Natural killer cell (primary cell): ENCODE measurements around the gene LYSMD1. TPM values are rescaled to one million over a fixed set of nuclear protein-coding genes. Genes with fewer than 3 reads are reported as not detected.
A peak's percentile ranks its signal among the peaks of the same experiment; 100 is the strongest.

Source experiments
- ATAC-seq, 3 donors: fragments of 150-1000 bp in 2 of 3; fragments of 200-7000 bp in 1 of 3; cut with Tn5 transposase; 1 replicate in 1 of 3; 2 replicates in 2 of 3; pipeline ENCODE4 v1.10.0; 2021; ENCODE audit warnings: mild to moderate bottlenecking in 2 of 3, moderate library complexity in 2 of 3
- DNase-seq, 2 donors: peaks; one replicate each; pipeline versions ENCODE4 v3.0.0 to v3.0.0-alpha.2; 2013 to 2021; ENCODE audit warnings: mixed read lengths in 1 of 2
- H3K27ac ChIP-seq: one replicate; pipeline ENCODE4 v1.5.1; 2013; ENCODE audit warnings: mild to moderate bottlenecking, low read length
- H3K27me3 ChIP-seq: one replicate; pipeline ENCODE4 v1.6.1; 2013; ENCODE audit warnings: low read length; ENCODE audit not compliant: control insufficient read depth, insufficient read depth
- H3K36me3 ChIP-seq: one replicate; pipeline ENCODE4 v1.6.1; 2013; ENCODE audit warnings: low read length; ENCODE audit not compliant: control insufficient read depth, insufficient read depth
- H3K4me1 ChIP-seq: one replicate; pipeline ENCODE4 v1.6.1; 2013; ENCODE audit warnings: low read length; ENCODE audit not compliant: control insufficient read depth, insufficient read depth
- H3K4me3 ChIP-seq: one replicate; pipeline ENCODE4 v1.5.1; 2013; ENCODE audit warnings: low read length
- H3K9me3 ChIP-seq: one replicate; pipeline ENCODE4 v1.6.1; 2013; ENCODE audit warnings: low read length; ENCODE audit not compliant: control insufficient read depth, insufficient read depth
- H3K27ac Mint-ChIP-seq, 2 donors: one replicate each; pipeline ENCODE4 v1.8.0; 2022; ENCODE audit warnings: mild to moderate bottlenecking in 2 of 2, mixed read lengths in 2 of 2, moderate library complexity in 1 of 2
- H3K27me3 Mint-ChIP-seq, 2 donors: one replicate each; pipeline ENCODE4 v1.8.0; 2022; ENCODE audit warnings: low read depth in 2 of 2, mixed read lengths in 2 of 2
- H3K36me3 Mint-ChIP-seq: one replicate; pipeline ENCODE4 v1.8.0; 2022; ENCODE audit warnings: mixed read lengths
- H3K4me1 Mint-ChIP-seq, 2 donors: one replicate each; pipeline ENCODE4 v1.8.0; 2022; ENCODE audit warnings: mixed read lengths in 2 of 2
- H3K4me3 Mint-ChIP-seq: one replicate; pipeline ENCODE4 v1.8.0; 2022; ENCODE audit warnings: mild to moderate bottlenecking, moderate library complexity, mixed read lengths
- H3K9me3 Mint-ChIP-seq, 2 donors: one replicate each; pipeline ENCODE4 v1.8.0; 2022; ENCODE audit warnings: mixed read lengths in 2 of 2
- CTCF ChIP-seq: fragments of 200-600 bp; IDR thresholded peaks from one replicate; pipeline ENCODE4 v1.8.0; 2022; ENCODE audit warnings: antibody characterized with exemption
- WGBS: methylation state at CpG from one replicate; pipeline ENCODE4 v1.1.7; 2013; ENCODE audit warnings: missing lambda C conversion rate; ENCODE audit not compliant: insufficient coverage; 5-methylcytosine and 5-hydroxymethylcytosine counted together
- intact Hi-C: fragments of 100-400 bp; cut with micrococcal nuclease; formaldehyde crosslinking; loops from one replicate; pipeline ENCODE4 v1.14.2; 2022
- total RNA-seq, 4 donors: library from RNA; stranded (reverse); fragments of 120-200 nt in 1 of 4; gene quantifications; one replicate each; pipeline versions ENCODE4 v1.2.3 to v1.2.4, GENCODE V29; 2013 to 2022

The LYSMD1 gene
- total RNA-seq, 3 donors from 2014 or later (not counting 1 experiment from before 2014, with no cell fraction given), result 1.0 to 1.7 (median 1.2) TPM

- no peak overlapping the region for H3K27ac ChIP-seq
- peak overlapping the region; percentile 53 to 71 for H3K27ac Mint-ChIP-seq
- no peaks in the 10 kb centered on the region for H3K27me3 ChIP-seq
- TF ChIP-seq CTCF, result no peak
- H3K4me1 Mint-ChIP-seq, result peaks cover 12 to 15% of the 10 kb centered on the region in 2 donors
- H3K9me3 Mint-ChIP-seq, result no peaks in the 10 kb centered on the region
- peaks cover 14% of the 10 kb centered on the region for H3K4me1 ChIP-seq
- no peaks in the 10 kb centered on the region for H3K27me3 Mint-ChIP-seq
- H3K9me3 ChIP-seq, result no peaks in the 10 kb centered on the region
- DNase-seq (peak; percentile 63 to 88), ATAC-seq (peak; percentile 93 to 99 (median 99))
- H3K36me3 Mint-ChIP-seq, result no peaks in the 10 kb centered on the region
- intact Hi-C loops, result no loop called here
- peak overlapping the region; percentile 86 for H3K4me3 Mint-ChIP-seq
- WGBS, result 9% methylated on average over 45 of the region's 45 CpGs
- H3K4me3 ChIP-seq, result peak overlapping the region; percentile 17
- H3K36me3 ChIP-seq, result no peaks in the 10 kb centered on the region
Measured at GRCh38 chr1:151130987-151131586, 34.6 kb downstream of the LYSMD1 start.

- peaks cover 14% of the 10 kb centered on the region for H3K4me1 ChIP-seq
- no peak for DNase-seq
- H3K36me3 ChIP-seq, result no peaks in the 10 kb centered on the region
- WGBS, result 91% methylated on average over 6 of the region's 6 CpGs
- no peaks in the 10 kb centered on the region for H3K9me3 Mint-ChIP-seq
- H3K27me3 Mint-ChIP-seq, result no peaks in the 10 kb centered on the region
- H3K9me3 ChIP-seq, result no peaks in the 10 kb centered on the region
- no peaks in the 10 kb centered on the region for H3K36me3 Mint-ChIP-seq
- no peak for TF ChIP-seq CTCF
- H3K27me3 ChIP-seq, result no peaks in the 10 kb centered on the region
- no peak for ATAC-seq
- intact Hi-C loops, result no loop called here
- H3K4me3 Mint-ChIP-seq, result no peak overlapping the region
- H3K4me3 ChIP-seq, result no peak overlapping the region
- peaks cover 12 to 15% of the 10 kb centered on the region in 2 donors for H3K4me1 Mint-ChIP-seq
- no peak overlapping the region for H3K27ac ChIP-seq
- H3K27ac Mint-ChIP-seq, result no peak overlapping the region
Measured at GRCh38 chr1:151128800-151129199, 36.9 kb downstream of the LYSMD1 start.

GRCh38 chr1:151124763-151125403 lies 40.8 kb downstream of the LYSMD1 start:
- H3K27ac ChIP-seq, result no peak overlapping the region
- peak overlapping the region in 1 of 2 donors; percentile 5 for H3K27ac Mint-ChIP-seq
- no peak overlapping the region for H3K4me3 ChIP-seq
- WGBS, result no CpG with 5 or more reads among the region's 5 CpGs
- no peaks in the 10 kb centered on the region for H3K4me1 Mint-ChIP-seq
- H3K27me3 Mint-ChIP-seq, result no peaks in the 10 kb centered on the region
- no peaks in the 10 kb centered on the region for H3K36me3 Mint-ChIP-seq
- intact Hi-C loops, result no loop called here
- DNase-seq (no peak), ATAC-seq (no peak)
- H3K4me1 ChIP-seq, result no peaks in the 10 kb centered on the region
- H3K9me3 ChIP-seq, result no peaks in the 10 kb centered on the region
- no peak for TF ChIP-seq CTCF
- H3K36me3 ChIP-seq, result no peaks in the 10 kb centered on the region
- no peaks in the 10 kb centered on the region for H3K27me3 ChIP-seq
- no peak overlapping the region for H3K4me3 Mint-ChIP-seq
- no peaks in the 10 kb centered on the region for H3K9me3 Mint-ChIP-seq
